Stimulated activated CD4-positive, alpha-beta T cell treated with anti-CD3 and anti-CD28 coated beads, Interleukin-1b, Interleukin-23, amount 100 ng/mL, for 24 hours (primary cell): Measurements from ENCODE around the gene ODF2L.

ENCODE experiments used
- DNase-seq, 4 experiments: peaks; one replicate each; pipeline ENCODE4 v3.0.0-alpha.2; 2020; ENCODE audit warnings: low read depth in 4 of 4, low spot score in 1 of 4

ODF2L gene

DNA sequence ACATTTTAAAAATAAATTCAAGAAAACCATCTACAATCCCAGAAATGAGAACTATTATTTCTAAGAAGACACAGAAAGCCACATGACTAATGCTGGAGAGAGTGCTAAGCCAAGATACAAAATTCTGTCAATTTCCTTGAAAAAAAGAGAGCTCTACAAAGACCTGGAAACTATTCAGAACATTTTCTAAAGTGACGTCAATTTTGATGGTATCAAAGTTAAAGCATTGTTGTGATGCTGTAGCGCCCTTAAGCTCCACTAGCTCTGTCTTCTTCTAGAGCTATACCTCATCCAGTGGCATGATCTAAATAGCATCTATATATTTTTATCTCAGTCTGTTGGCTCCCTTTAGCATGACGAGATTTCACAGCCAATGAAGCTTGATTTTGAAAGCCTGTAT, 73.9 kb downstream of the ODF2L start:
- no peak for DNase-seq

DNA sequence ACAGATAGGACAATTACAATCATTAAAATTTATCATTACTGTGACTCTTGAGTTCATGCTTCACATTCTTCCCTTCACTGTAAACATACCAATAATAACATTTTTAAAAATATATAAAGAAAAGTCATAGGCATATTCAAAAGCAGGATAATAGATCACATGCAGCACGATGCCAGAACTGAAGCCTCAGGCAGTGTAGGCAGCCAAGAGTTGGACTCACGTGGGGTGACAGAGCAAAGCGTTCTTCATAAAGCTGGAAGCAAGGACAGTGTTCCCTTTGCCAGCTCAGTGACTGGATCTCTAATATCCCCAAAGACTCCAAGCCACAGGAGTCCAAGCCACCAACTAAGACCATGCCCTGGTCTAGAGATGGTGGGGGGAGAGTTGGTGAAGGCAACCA, 77.7 kb downstream of the ODF2L start:
- no peak for DNase-seq

DNA sequence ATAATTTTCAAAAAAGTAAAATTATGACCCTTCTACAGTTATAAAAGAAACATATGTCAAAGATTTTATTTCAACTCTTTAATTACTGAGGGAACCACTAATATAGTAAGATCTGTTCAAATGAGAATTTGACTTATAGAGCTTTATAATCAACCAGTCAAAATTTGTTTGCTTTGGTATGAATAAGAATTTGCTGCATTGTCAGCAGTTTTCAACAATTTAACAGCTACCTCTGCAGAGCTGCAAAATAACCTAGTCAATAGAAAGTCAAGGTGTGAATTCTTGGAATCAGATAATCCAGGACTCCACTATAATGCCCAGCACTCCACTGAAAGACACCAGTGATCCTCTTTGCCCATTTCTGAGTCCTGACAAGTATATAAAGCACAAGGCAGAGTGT, 78.2 kb downstream of the ODF2L start:
- no peak for DNase-seq

DNA sequence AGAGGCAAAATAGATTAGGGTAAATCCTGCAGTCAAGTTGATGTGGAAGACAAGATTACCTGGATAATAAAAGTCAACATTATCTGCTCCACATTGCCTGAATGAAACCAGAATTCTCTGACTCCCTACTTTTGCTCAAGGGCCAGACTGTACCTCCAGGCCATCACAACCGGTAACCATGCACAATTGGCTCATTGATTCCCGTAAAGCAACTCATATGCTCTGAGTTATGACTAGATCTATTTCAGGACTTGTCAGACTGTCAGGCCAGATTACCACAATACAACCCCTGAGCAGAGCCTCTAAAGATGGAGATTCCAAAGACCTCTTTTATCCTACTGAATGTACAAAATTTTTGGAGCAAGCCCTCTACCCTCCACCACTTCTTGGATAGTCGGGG, 90.4 kb downstream of the ODF2L start:
- DNase-seq, result no peak

DNA sequence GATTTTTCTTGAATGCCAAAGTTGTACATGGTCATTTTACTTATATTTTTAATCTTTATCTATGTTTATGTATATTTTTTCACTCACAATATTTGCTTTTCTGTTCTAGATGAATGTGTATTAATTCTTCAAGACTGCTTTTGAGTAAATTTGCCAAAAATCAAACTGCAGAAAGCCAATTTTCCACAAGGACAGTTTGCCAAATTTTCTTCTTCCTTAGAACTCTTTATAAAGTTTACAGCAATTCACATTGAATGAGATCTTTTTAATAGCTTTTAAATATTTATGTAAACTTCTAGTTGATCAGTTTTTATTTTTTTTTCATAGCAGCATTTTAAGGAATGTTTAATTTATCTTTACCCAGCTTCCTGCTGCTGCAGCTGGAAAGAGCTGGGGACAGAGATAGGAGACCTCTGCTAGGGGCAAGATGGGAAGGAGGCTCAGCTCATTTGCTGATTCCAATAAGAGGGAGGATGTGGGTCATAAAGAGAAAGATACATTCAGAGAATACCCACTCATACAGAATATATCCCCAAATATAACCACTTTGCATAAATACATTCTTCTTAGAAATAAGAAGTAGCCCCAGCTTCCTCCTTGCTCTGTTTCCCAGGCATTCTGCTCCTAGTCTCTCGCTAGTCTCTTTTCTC, 93.0 kb downstream of the ODF2L start:
- DNase-seq, result no peak
